AG09309 (cell line): Measurements from ENCODE around the gene METAP1D.

ENCODE experiments used
- DNase-seq: peaks from one replicate; pipeline ENCODE4 v3.0.0-alpha.2; 2010; ENCODE audit warnings: low read depth
- H3K4me3 ChIP-seq: 2 replicates; pipeline ENCODE4 v1.5.1; 2011; ENCODE audit warnings: mild to moderate bottlenecking, low read depth, low read length, moderate library complexity; ENCODE audit not compliant: control insufficient read depth
- CTCF ChIP-seq: IDR thresholded peaks from 2 replicates; pipeline ENCODE4 v1.5.1; 2011; ENCODE audit warnings: mild to moderate bottlenecking, low read depth, low read length, inconsistent platforms; ENCODE audit not compliant: insufficient read depth, control insufficient read depth; ENCODE audit errors: missing control alignments

METAP1D gene

GRCh38 chr2:172098650-172099471 lies 99.1 kb downstream of the METAP1D start:
- no peak for TF ChIP-seq CTCF
- peak overlapping the region; percentile 38 for H3K4me3 ChIP-seq
- DNase-seq: no peak

GRCh38 chr2:172099472-172100079 lies 99.8 kb downstream of the METAP1D start:
- no peak for TF ChIP-seq CTCF
- DNase-seq: no peak
- H3K4me3 ChIP-seq: peak overlapping the region; percentile 86

- H3K4me3 ChIP-seq: peak overlapping the region; percentile 86
- no peak for TF ChIP-seq CTCF
- no peak for DNase-seq
Measured at GRCh38 chr2:172100080-172100934, 100.6 kb downstream of the METAP1D start.

GRCh38 chr2:172100935-172101820 lies 101.4 kb downstream of the METAP1D start:
- H3K4me3 ChIP-seq: peak overlapping the region; percentile 86
- DNase-seq: no peak
- TF ChIP-seq CTCF: peak; percentile 8

- no peak for TF ChIP-seq CTCF
- peak overlapping the region; percentile 86 for H3K4me3 ChIP-seq
- no peak for DNase-seq
Measured at GRCh38 chr2:172101821-172102390, 102.2 kb downstream of the METAP1D start.
